ENCODE data around the gene ALK.
"Not testable (repeated sequence)": the region's sequence is repeated elsewhere in the genome, so short reads cannot be mapped to it uniquely, and the experiment has no call there.

Gene ALK

GRCh38 chr2:29841386-29842004, 79.9 kb downstream of the ALK start:
- no peak for DNase-seq (ENCODE audit: low read depth in 2 of 2)

GRCh38 chr2:29839306-29839705, 82.1 kb downstream of the ALK start:
- no peak for DNase-seq (ENCODE audit: low read depth in 2 of 2)

GRCh38 chr2:29837925-29838324, 83.5 kb downstream of the ALK start:
- no peak for DNase-seq (ENCODE audit: low read depth in 2 of 2)

- no peak for DNase-seq (ENCODE audit: low read depth in 2 of 2)
Measured at GRCh38 chr2:29834624-29835023, 86.8 kb downstream of the ALK start.

GRCh38 chr2:29834036-29834540, 87.3 kb downstream of the ALK start:
- DNase-seq (ENCODE audit: low read depth in 2 of 2): no peak

- DNase-seq (ENCODE audit: low read depth in 2 of 2): no peak
Measured at GRCh38 chr2:29831560-29831959, 89.8 kb downstream of the ALK start.

- DNase-seq (ENCODE audit: low read depth in 2 of 2): no peak
Measured at GRCh38 chr2:29829841-29830240, 91.5 kb downstream of the ALK start.

GRCh38 chr2:29824145-29824544, 97.2 kb downstream of the ALK start:
- not testable (repeated sequence) for DNase-seq (ENCODE audit: low read depth in 2 of 2)

GRCh38 chr2:29821591-29821990, 99.8 kb downstream of the ALK start:
- no peak for DNase-seq (ENCODE audit: low read depth in 2 of 2)

GRCh38 chr2:29819570-29819969, 101.8 kb downstream of the ALK start:
- no peak for DNase-seq (ENCODE audit: low read depth in 2 of 2)

GRCh38 chr2:29817801-29818680, 103.3 kb downstream of the ALK start:
- DNase-seq (ENCODE audit: low read depth in 2 of 2): no peak

- no peak for DNase-seq (ENCODE audit: low read depth in 2 of 2)
Measured at GRCh38 chr2:29817299-29817698, 104.1 kb downstream of the ALK start.

GRCh38 chr2:29816651-29817050, 104.7 kb downstream of the ALK start:
- DNase-seq (ENCODE audit: low read depth in 2 of 2): no peak

GRCh38 chr2:29811378-29811777, 110.0 kb downstream of the ALK start:
- no peak for DNase-seq (ENCODE audit: low read depth in 2 of 2)

- DNase-seq (ENCODE audit: low read depth in 2 of 2): no peak
Measured at GRCh38 chr2:29810956-29811355, 110.4 kb downstream of the ALK start.

- DNase-seq (ENCODE audit: low read depth in 2 of 2): no peak
Measured at GRCh38 chr2:29808321-29808720, 113.1 kb downstream of the ALK start.

GRCh38 chr2:29807082-29807481, 114.3 kb downstream of the ALK start:
- DNase-seq (ENCODE audit: low read depth in 2 of 2): no peak

- DNase-seq (ENCODE audit: low read depth in 2 of 2): no peak
Measured at GRCh38 chr2:29806461-29806860, 114.9 kb downstream of the ALK start.

GRCh38 chr2:29804671-29805070, 116.7 kb downstream of the ALK start:
- DNase-seq (ENCODE audit: low read depth in 2 of 2): no peak

- no peak for DNase-seq (ENCODE audit: low read depth in 2 of 2)
Measured at GRCh38 chr2:29803537-29803936, 117.8 kb downstream of the ALK start.

- no peak for DNase-seq (ENCODE audit: low read depth in 2 of 2)
Measured at GRCh38 chr2:29802986-29803385, 118.4 kb downstream of the ALK start.

GRCh38 chr2:29799628-29800027, 121.8 kb downstream of the ALK start:
- no peak for DNase-seq (ENCODE audit: low read depth in 2 of 2)

- DNase-seq (ENCODE audit: low read depth in 2 of 2): no peak
Measured at GRCh38 chr2:29797916-29798315, 123.5 kb downstream of the ALK start.
